ENCODE data around the gene GALNT12.

DNA sequence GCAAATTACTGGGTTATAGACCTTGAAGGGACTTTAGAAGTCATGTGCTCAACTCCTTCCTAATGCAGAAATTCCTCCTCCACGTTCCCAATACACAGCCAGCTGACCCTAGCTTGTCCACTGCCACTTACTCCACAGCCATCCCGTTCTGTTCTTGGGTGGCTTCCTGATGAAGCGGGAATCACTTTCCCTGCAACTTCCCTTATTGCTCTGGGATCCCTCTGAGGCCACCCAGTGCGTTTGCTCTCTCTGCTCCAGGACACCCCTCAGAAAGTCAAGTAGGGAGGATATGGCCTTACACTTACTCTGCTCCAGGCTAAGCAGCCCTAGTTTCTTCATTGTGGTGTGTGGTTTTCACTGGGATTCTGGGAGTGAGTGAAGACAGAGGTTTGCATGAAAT lies 55.5 kb downstream of the GALNT12 start:
- TF ChIP-seq, protein P1, sequence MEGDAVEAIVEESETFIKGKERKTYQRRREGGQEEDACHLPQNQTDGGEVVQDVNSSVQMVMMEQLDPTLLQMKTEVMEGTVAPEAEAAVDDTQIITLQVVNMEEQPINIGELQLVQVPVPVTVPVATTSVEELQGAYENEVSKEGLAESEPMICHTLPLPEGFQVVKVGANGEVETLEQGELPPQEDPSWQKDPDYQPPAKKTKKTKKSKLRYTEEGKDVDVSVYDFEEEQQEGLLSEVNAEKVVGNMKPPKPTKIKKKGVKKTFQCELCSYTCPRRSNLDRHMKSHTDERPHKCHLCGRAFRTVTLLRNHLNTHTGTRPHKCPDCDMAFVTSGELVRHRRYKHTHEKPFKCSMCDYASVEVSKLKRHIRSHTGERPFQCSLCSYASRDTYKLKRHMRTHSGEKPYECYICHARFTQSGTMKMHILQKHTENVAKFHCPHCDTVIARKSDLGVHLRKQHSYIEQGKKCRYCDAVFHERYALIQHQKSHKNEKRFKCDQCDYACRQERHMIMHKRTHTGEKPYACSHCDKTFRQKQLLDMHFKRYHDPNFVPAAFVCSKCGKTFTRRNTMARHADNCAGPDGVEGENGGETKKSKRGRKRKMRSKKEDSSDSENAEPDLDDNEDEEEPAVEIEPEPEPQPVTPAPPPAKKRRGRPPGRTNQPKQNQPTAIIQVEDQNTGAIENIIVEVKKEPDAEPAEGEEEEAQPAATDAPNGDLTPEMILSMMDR (IDR thresholded peaks at IDR 0.05 in 2 of 3, conservative IDR thresholded peaks at IDR 0.05 in 1 of 3; ENCODE audit: borderline replicate concordance in 1 of 3, insufficient read depth in 1 of 3, low read depth in 2 of 3, low read length in 2 of 3) = no peak
- TF ChIP-seq MAX (IDR thresholded peaks at IDR 0.05) (no peak), EZH2 (IDR thresholded peaks at IDR 0.05) (no peak), POLR2A (IDR thresholded peaks at IDR 0.05; ENCODE audit: borderline replicate concordance, extremely low read depth, insufficient read depth, insufficient read length) (no peak), YY1 (IDR thresholded peaks at IDR 0.05; ENCODE audit: extremely low read depth, insufficient replicate concordance, low read depth, low read length) (no peak), RAD21 (IDR thresholded peaks at IDR 0.05; ENCODE audit: low read depth) (no peak)
